K562 (cell line): Measurements from ENCODE around the gene ADAM22. TPM values are rescaled to one million over a fixed set of nuclear protein-coding genes. Genes with fewer than 3 reads are reported as not detected.

Experiments used
- ATAC-seq: fragments of 200-7000 bp; cut with Tn5 transposase; 3 replicates; pipeline ENCODE4 v1.9.1; 2020; ENCODE audit warnings: moderate library complexity
- BruUV-seq: library from RNA; stranded (reverse); fragments of 400-500 nt; replicated peaks from 2 replicates; lab custom pipeline; 2021; lab: Mats Ljungman, UMichigan
- CTCF ChIA-PET: fragments of 300-600 bp; formaldehyde crosslinking; extraction: SDS; loops from one replicate; lab custom pipeline; 2021; ENCODE audit warnings: low intra/inter-chr PET ratio; lab: Yijun Ruan, JAX
- POLR2A ChIA-PET: fragments of 300-600, 350-650 bp; sonication (Branson Sonifier 250); formaldehyde crosslinking; extraction: SDS; loops from one replicate; lab custom pipeline; 2021; ENCODE audit warnings: antibody characterized with exemption, inconsistent platforms; lab: Yijun Ruan, JAX
- DNase-seq, 4 experiments: peaks; one replicate each; pipeline versions ENCODE4 v3.0.0 to v3.0.0-alpha.2; 2011 to 2018; ENCODE audit warnings: low spot score in 3 of 4, mixed read lengths in 3 of 4; ENCODE audit errors: extremely low read depth in 1 of 4
- FAIRE-seq: peaks from 2 replicates; lab custom pipeline; 2011; peaks lifted over from hg19 to GRCh38; lab: Jason Lieb, UNC
- H2AFZ ChIP-seq: 2 replicates; pipeline ENCODE4 v1.6.0; 2011; ENCODE audit warnings: low read depth, low read length, control low read depth, inconsistent platforms
- H3K27ac ChIP-seq: fragments of 200-600 bp; 3 replicates; pipeline ENCODE4 v1.8.0; 2011; ENCODE audit warnings: low read depth, mild to moderate bottlenecking, control low read depth, inconsistent platforms, low read length, moderate library complexity, mixed read lengths; ENCODE audit errors: extremely low read depth
- H3K27me3 ChIP-seq, 2 experiments: fragments of 300-600 bp in 1 of 2; 2 replicates in 1 of 2; 3 replicates in 1 of 2; pipeline versions ENCODE4 v1.6.0 to v1.8.0; 2011; ENCODE audit warnings: inconsistent platforms in 2 of 2, low read length in 2 of 2, mild to moderate bottlenecking in 1 of 2, mixed read lengths in 1 of 2, moderate library complexity in 1 of 2; ENCODE audit not compliant: control insufficient read depth in 2 of 2, insufficient read depth in 2 of 2
- H3K36me3 ChIP-seq: fragments of 300-600 bp; 3 replicates; pipeline ENCODE4 v1.8.0; 2011; ENCODE audit warnings: mild to moderate bottlenecking, low read length, inconsistent platforms; ENCODE audit not compliant: control insufficient read depth, insufficient read depth
- H3K4me1 ChIP-seq, 2 experiments: fragments of 200-600 bp in 1 of 2; replicated peaks in 1 of 2; 2 replicates in 1 of 2; 3 replicates in 1 of 2; pipeline versions ENCODE4 v1.5.1 to v1.8.0; 2011; ENCODE audit warnings: inconsistent platforms in 2 of 2, low read length in 2 of 2, mild to moderate bottlenecking in 1 of 2, mixed read lengths in 1 of 2, moderate library complexity in 1 of 2; ENCODE audit not compliant: control insufficient read depth in 2 of 2, insufficient read depth in 2 of 2
- H3K4me2 ChIP-seq: 2 replicates; pipeline ENCODE4 v1.6.1; 2011; ENCODE audit warnings: low read length, control low read depth, inconsistent platforms, mixed read lengths; ENCODE audit not compliant: insufficient read depth
- H3K4me3 ChIP-seq: fragments of 200-600 bp; sonication (generic), shearing (Covaris generic); 2 replicates; pipeline ENCODE4 v1.5.1; 2016; ENCODE audit warnings: control low read depth, inconsistent platforms
- H3K79me2 ChIP-seq: fragments of 200-600 bp; 3 replicates; pipeline ENCODE4 v1.8.0; 2011; ENCODE audit warnings: low read length, inconsistent platforms; ENCODE audit not compliant: control insufficient read depth, insufficient read depth
- H3K9ac ChIP-seq, 2 experiments: 2 replicates each; pipeline versions ENCODE4 v1.6.0 to v1.6.1; 2011; ENCODE audit warnings: low read depth in 2 of 2, low read length in 2 of 2, control low read depth in 1 of 2, inconsistent platforms in 1 of 2, mild to moderate bottlenecking in 1 of 2, mixed read lengths in 1 of 2; ENCODE audit not compliant: insufficient read depth in 1 of 2
- H3K9me1 ChIP-seq: one replicate; pipeline ENCODE4 v1.6.0; 2011; ENCODE audit warnings: inconsistent platforms, mild to moderate bottlenecking, low read length, moderate library complexity; ENCODE audit not compliant: control insufficient read depth, insufficient read depth
- H3K9me3 ChIP-seq: replicated peaks from 2 replicates; pipeline ENCODE4 v1.5.1; 2011; ENCODE audit warnings: low read depth, low read length, inconsistent platforms; ENCODE audit not compliant: control insufficient read depth, insufficient read depth
- H4K20me1 ChIP-seq: replicated peaks from 2 replicates; pipeline ENCODE4 v1.6.1; 2011; ENCODE audit warnings: low read length, inconsistent platforms, mixed read lengths; ENCODE audit not compliant: control insufficient read depth, insufficient read depth
- MCM7 ChIP-seq, 2 experiments: fragments of 450-650 bp; IDR thresholded peaks; 2 replicates each; pipeline ENCODE4 v1.6.1; 2016 to 2018
- MECOM ChIP-seq: fragments of 250-450 bp; sonication (Bioruptor Pico); IDR thresholded peaks from 2 replicates; pipeline ENCODE4 v1.8.0; 2022; ENCODE audit warnings: inconsistent platforms
- TCF3 ChIP-seq: sonication (generic); formaldehyde crosslinking; IDR thresholded peaks from 2 replicates; pipeline ENCODE4 v1.4.0; 2020; ENCODE audit warnings: mild to moderate bottlenecking, missing genetic modification reagents
- TSC22D4 ChIP-seq: fragments of 450-650 bp; IDR thresholded peaks from 2 replicates; pipeline ENCODE4 v1.6.1; 2016; ENCODE audit warnings: missing genetic modification characterization, missing biosample characterization, control low read depth
- ZNF354B ChIP-seq: fragments of 250-450 bp; sonication (Bioruptor Pico); IDR thresholded peaks from 2 replicates; pipeline ENCODE4 v1.4.0; 2020
- WGBS: fragments of 100-300 bp; shearing (Covaris generic); methylation state at CpG from one replicate; pipeline ENCODE4 v1.1.6; 2016; ENCODE audit warnings: low coverage, mixed read lengths; ENCODE audit not compliant: insufficient coverage; ENCODE audit errors: missing lambda C conversion rate; 5-methylcytosine and 5-hydroxymethylcytosine counted together
- in situ Hi-C: fragments of 300-500 bp; cut with MboI; formaldehyde crosslinking; loops from 4 replicates; pipeline ENCODE4 v1.15.0; 2018; ENCODE audit warnings: inconsistent platforms, mixed read lengths
- intact Hi-C: fragments of 100-400 bp; cut with micrococcal nuclease; formaldehyde crosslinking; loops from 2 replicates; pipeline ENCODE4 v1.14.2; 2022
- polyA plus RNA-seq, 8 experiments: library from polyadenylated mRNA; depleted of rRNA in 4 of 8; stranded (reverse) in 5 of 8; unstranded in 3 of 8; fragments of >200 nt; fragmentation: Nextera tagmentation in 2 of 8; fragmentation: Illumina TruSeq in 1 of 8; extraction: Ambion mirVana in 2 of 8; extraction: Trizol in 1 of 8; gene quantifications; 2 replicates each; pipeline versions ENCODE4 v1.2.1 to v1.2.3, GENCODE V29; 2011 to 2014; ENCODE audit warnings: inconsistent platforms in 1 of 8, missing spikeins in 1 of 8
- total RNA-seq, 7 experiments: library from RNA; depleted of rRNA in 6 of 7; stranded (reverse); fragments of >200 nt in 6 of 7; fragmentation: Illumina TruSeq in 2 of 7; extraction: Trizol in 2 of 7; gene quantifications; 2 replicates each; pipeline versions ENCODE4 v1.2.1 to v1.2.3, GENCODE V29; 2011 to 2021; ENCODE audit warnings: low replicate concordance in 1 of 7
- TF ChIP-seq, protein P1 (sequence below): fragments of 250-450 bp; sonication (Bioruptor Pico); IDR thresholded peaks from 2 replicates; pipeline ENCODE4 v1.8.0; 2021; ENCODE audit warnings: borderline replicate concordance, mild to moderate bottlenecking, moderate library complexity; ENCODE audit not compliant: poor library complexity, severe bottlenecking
- TF ChIP-seq, protein P2 (sequence below): fragments of 250-450 bp; sonication (Bioruptor Pico); IDR thresholded peaks from 2 replicates; pipeline ENCODE4 v1.5.0; 2021; ENCODE audit warnings: mild to moderate bottlenecking, borderline replicate concordance
- TF ChIP-seq, protein P3 (sequence below): sonication (generic); IDR thresholded peaks from 2 replicates; pipeline ENCODE4 v1.6.1; 2016
- TF ChIP-seq, protein P4 (sequence below): fragments of 250-450 bp; sonication (Bioruptor Pico); IDR thresholded peaks from 2 replicates; pipeline ENCODE4 v1.8.0; 2022; ENCODE audit warnings: moderate library complexity, mild to moderate bottlenecking, inconsistent platforms

Gene ADAM22
- total and polyA plus RNA-seq, 9 of the 15 experiments (the other 6 are each of a cell fraction or from before 2014, with no cell fraction given): 0.01 to 0.58 (median 0.18) TPM

GRCh38 chr7:87935384-87935706 is 1.3 kb downstream of the ADAM22 start:
- ATAC-seq (no peak), DNase-seq (no peak), FAIRE-seq (no peak)
- in situ Hi-C loops: no loop called here
- POLR2A ChIA-PET: interaction anchor here (1.3 kb wide), 1 partner anchor 40 kb away, joined by 3 read pairs; no protein-coding TSS in a partner anchor
- Histone ChIP-seq H3K9me1 (no peaks in the 10 kb centered on the region), H4K20me1 (no peaks in the 10 kb centered on the region), H3K79me2 (no peaks in the 10 kb centered on the region), H3K36me3 (no peaks in the 10 kb centered on the region), H3K9me3 (no peaks in the 10 kb centered on the region), H3K4me3 (no peak overlapping the region), H3K9ac (no peak overlapping the region), H3K4me2 (no peak overlapping the region), H3K27me3 (peaks cover 0 to 16% of the 10 kb centered on the region in 2 experiments; a peak in 2 of 5 replicates), H3K4me1 (peaks cover 0 to 13% of the 10 kb centered on the region in 2 experiments; a peak in 2 of 5 replicates), H2AFZ (no peak overlapping the region), H3K27ac (no peak overlapping the region)
- 36% methylated on average over 5 of the region's 8 CpGs for WGBS
- no TSS peak for BruUV-seq
- intact Hi-C loops: no loop called here
- CTCF ChIA-PET: no interaction called here
- TF ChIP-seq, protein P1, sequence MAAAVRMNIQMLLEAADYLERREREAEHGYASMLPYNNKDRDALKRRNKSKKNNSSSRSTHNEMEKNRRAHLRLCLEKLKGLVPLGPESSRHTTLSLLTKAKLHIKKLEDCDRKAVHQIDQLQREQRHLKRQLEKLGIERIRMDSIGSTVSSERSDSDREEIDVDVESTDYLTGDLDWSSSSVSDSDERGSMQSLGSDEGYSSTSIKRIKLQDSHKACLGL (CRISPR knock-in tag): no peak
- TF ChIP-seq, protein P2, sequence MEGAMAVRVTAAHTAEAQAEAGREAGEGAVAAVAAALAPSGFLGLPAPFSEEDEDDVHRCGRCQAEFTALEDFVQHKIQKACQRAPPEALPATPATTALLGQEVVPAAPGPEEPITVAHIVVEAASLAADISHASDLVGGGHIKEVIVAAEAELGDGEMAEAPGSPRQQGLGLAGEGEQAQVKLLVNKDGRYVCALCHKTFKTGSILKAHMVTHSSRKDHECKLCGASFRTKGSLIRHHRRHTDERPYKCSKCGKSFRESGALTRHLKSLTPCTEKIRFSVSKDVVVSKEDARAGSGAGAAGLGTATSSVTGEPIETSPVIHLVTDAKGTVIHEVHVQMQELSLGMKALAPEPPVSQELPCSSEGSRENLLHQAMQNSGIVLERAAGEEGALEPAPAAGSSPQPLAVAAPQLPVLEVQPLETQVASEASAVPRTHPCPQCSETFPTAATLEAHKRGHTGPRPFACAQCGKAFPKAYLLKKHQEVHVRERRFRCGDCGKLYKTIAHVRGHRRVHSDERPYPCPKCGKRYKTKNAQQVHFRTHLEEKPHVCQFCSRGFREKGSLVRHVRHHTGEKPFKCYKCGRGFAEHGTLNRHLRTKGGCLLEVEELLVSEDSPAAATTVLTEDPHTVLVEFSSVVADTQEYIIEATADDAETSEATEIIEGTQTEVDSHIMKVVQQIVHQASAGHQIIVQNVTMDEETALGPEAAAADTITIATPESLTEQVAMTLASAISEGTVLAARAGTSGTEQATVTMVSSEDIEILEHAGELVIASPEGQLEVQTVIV (CRISPR knock-in tag): no peak
- TF ChIP-seq MECOM (CRISPR knock-in tag) (no peak), TSC22D4 (tag) (no peak), TCF3 (CRISPR knock-in tag) (no peak), MCM7 (IDR thresholded peaks at IDR 0.05) (no peak), ZNF354B (no peak)
- TF ChIP-seq, protein P3, sequence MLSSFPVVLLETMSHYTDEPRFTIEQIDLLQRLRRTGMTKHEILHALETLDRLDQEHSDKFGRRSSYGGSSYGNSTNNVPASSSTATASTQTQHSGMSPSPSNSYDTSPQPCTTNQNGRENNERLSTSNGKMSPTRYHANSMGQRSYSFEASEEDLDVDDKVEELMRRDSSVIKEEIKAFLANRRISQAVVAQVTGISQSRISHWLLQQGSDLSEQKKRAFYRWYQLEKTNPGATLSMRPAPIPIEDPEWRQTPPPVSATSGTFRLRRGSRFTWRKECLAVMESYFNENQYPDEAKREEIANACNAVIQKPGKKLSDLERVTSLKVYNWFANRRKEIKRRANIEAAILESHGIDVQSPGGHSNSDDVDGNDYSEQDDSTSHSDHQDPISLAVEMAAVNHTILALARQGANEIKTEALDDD: no peak
- TF ChIP-seq, protein P4, sequence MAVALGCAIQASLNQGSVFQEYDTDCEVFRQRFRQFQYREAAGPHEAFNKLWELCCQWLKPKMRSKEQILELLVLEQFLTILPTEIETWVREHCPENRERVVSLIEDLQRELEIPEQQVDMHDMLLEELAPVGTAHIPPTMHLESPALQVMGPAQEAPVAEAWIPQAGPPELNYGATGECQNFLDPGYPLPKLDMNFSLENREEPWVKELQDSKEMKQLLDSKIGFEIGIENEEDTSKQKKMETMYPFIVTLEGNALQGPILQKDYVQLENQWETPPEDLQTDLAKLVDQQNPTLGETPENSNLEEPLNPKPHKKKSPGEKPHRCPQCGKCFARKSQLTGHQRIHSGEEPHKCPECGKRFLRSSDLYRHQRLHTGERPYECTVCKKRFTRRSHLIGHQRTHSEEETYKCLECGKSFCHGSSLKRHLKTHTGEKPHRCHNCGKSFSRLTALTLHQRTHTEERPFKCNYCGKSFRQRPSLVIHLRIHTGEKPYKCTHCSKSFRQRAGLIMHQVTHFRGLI: no peak
